SJCRH30 (cell line): ENCODE results near the gene TMEM218. TPM values are rescaled to one million over a fixed set of nuclear protein-coding genes. Genes with fewer than 3 reads are reported as not detected.

Experiments used
- DNase-seq, 2 experiments: peaks; one replicate each; pipeline ENCODE4 v3.0.0-alpha.2; 2015 to 2020
- H3K27ac ChIP-seq: fragments of 250-450 bp; sonication (Bioruptor Pico); 2 replicates; pipeline ENCODE4 v1.5.1; 2020; ENCODE audit warnings: mild to moderate bottlenecking, moderate library complexity
- H3K27me3 ChIP-seq: fragments of 250-450 bp; sonication (Bioruptor Pico); 2 replicates; pipeline ENCODE4 v1.5.1; 2020; ENCODE audit warnings: mild to moderate bottlenecking, moderate library complexity
- H3K36me3 ChIP-seq: fragments of 250-450 bp; sonication (Bioruptor Pico); 2 replicates; pipeline ENCODE4 v1.5.1; 2020; ENCODE audit warnings: mild to moderate bottlenecking, moderate library complexity
- H3K4me1 ChIP-seq: fragments of 250-450 bp; sonication (Bioruptor Pico); 2 replicates; pipeline ENCODE4 v1.5.1; 2020; ENCODE audit warnings: mild to moderate bottlenecking, moderate library complexity
- H3K4me3 ChIP-seq: fragments of 250-450 bp; sonication (Bioruptor Pico); 2 replicates; pipeline ENCODE4 v1.5.1; 2020; ENCODE audit warnings: mild to moderate bottlenecking, moderate library complexity
- H3K9me3 ChIP-seq: fragments of 250-450 bp; sonication (Bioruptor Pico); replicated peaks from 2 replicates; pipeline ENCODE4 v1.5.1; 2020; ENCODE audit warnings: mild to moderate bottlenecking, moderate library complexity
- total RNA-seq: library from RNA; depleted of rRNA; stranded (reverse); fragments of >200 nt; shearing (Covaris generic); gene quantifications from 2 replicates; pipeline ENCODE4 v1.2.3, GENCODE V29; 2014

The TMEM218 gene
- total RNA-seq, 1 experiment from 2014 or later = 22.0 TPM

- DNase-seq = no peak
- Histone ChIP-seq H3K9me3 (no peaks in the 10 kb centered on the region), H3K36me3 (no peaks in the 10 kb centered on the region), H3K27me3 (no peaks in the 10 kb centered on the region), H3K4me3 (no peak overlapping the region), H3K4me1 (peaks cover 24% of the 10 kb centered on the region), H3K27ac (no peak overlapping the region)
Observed at GRCh38 chr11:125141178-125141577, 29.8 kb upstream of the TMEM218 start.

- Histone ChIP-seq H3K27me3 (no peaks in the 10 kb centered on the region), H3K36me3 (no peaks in the 10 kb centered on the region), H3K9me3 (no peaks in the 10 kb centered on the region), H3K27ac (no peak overlapping the region), H3K4me1 (peaks cover 24% of the 10 kb centered on the region), H3K4me3 (no peak overlapping the region)
- peak; percentile 70 to 77 for DNase-seq
Observed at GRCh38 chr11:125140233-125140632, 28.8 kb upstream of the TMEM218 start.

- no peak for DNase-seq
- no peaks in the 10 kb centered on the region for H3K36me3 ChIP-seq
Observed at GRCh38 chr11:125139778-125140177, 28.4 kb upstream of the TMEM218 start.

GRCh38 chr11:125138966-125139365 is 27.5 kb upstream of the TMEM218 start:
- Histone ChIP-seq H3K4me1 (peaks cover 24% of the 10 kb centered on the region), H3K27ac (no peak overlapping the region), H3K9me3 (no peaks in the 10 kb centered on the region), H3K27me3 (no peaks in the 10 kb centered on the region), H3K4me3 (no peak overlapping the region), H3K36me3 (no peaks in the 10 kb centered on the region)
- DNase-seq = no peak

More at GRCh38 chr11:125139778-125140177, 28.4 kb upstream of the TMEM218 start:
- no peaks in the 10 kb centered on the region for H3K9me3 ChIP-seq
- H3K27me3 ChIP-seq = no peaks in the 10 kb centered on the region
- no peak overlapping the region for H3K27ac ChIP-seq
- no peak overlapping the region for H3K4me3 ChIP-seq
- H3K4me1 ChIP-seq = peaks cover 24% of the 10 kb centered on the region

- H3K9me3 ChIP-seq = 0 out of 2 replicates have a peak, but pooled peaks cover 2% of the 10 kb centered on the region
- no peak overlapping the region for H3K27ac ChIP-seq
- no peaks in the 10 kb centered on the region for H3K36me3 ChIP-seq
- no peak overlapping the region for H3K4me3 ChIP-seq
- H3K4me1 ChIP-seq = peaks cover 31% of the 10 kb centered on the region
- H3K27me3 ChIP-seq = no peaks in the 10 kb centered on the region
- DNase-seq = no peak
Observed at GRCh38 chr11:125136001-125136400, 24.6 kb upstream of the TMEM218 start.

- DNase-seq = no peak
Observed at GRCh38 chr11:125132596-125132995, 21.2 kb upstream of the TMEM218 start.

GRCh38 chr11:125132071-125132470 is 20.6 kb upstream of the TMEM218 start:
- Histone ChIP-seq H3K4me1 (peaks cover 29% of the 10 kb centered on the region), H3K4me3 (no peak overlapping the region), H3K27me3 (no peaks in the 10 kb centered on the region), H3K36me3 (no peaks in the 10 kb centered on the region), H3K9me3 (0 out of 2 replicates have a peak, but pooled peaks cover 2% of the 10 kb centered on the region), H3K27ac (peak overlapping the region; percentile 14; the same call in 1 of the 2 replicates)
- no peak for DNase-seq

More at GRCh38 chr11:125132596-125132995, 21.2 kb upstream of the TMEM218 start:
- H3K9me3 ChIP-seq = 0 out of 2 replicates have a peak, but pooled peaks cover 2% of the 10 kb centered on the region
- H3K4me1 ChIP-seq = peaks cover 29% of the 10 kb centered on the region
- no peak overlapping the region for H3K4me3 ChIP-seq
- H3K27me3 ChIP-seq = no peaks in the 10 kb centered on the region
- H3K27ac ChIP-seq = 0 out of 2 replicates have a peak overlapping the region, but pooled peaks have one; percentile 14
- H3K36me3 ChIP-seq = no peaks in the 10 kb centered on the region

- Histone ChIP-seq H3K27ac (peak overlapping the region; percentile 37; the same call in 1 of the 2 replicates), H3K27me3 (no peaks in the 10 kb centered on the region), H3K36me3 (no peaks in the 10 kb centered on the region), H3K9me3 (0 out of 2 replicates have a peak, but pooled peaks cover 2% of the 10 kb centered on the region), H3K4me1 (peaks cover 30% of the 10 kb centered on the region), H3K4me3 (no peak overlapping the region)
- no peak for DNase-seq
Observed at GRCh38 chr11:125129316-125129993, 18.0 kb upstream of the TMEM218 start.

GRCh38 chr11:125128450-125128849 is 17.0 kb upstream of the TMEM218 start:
- DNase-seq = peak in 1 of 2 experiments; percentile 34
- H3K4me1 ChIP-seq = peaks cover 38% of the 10 kb centered on the region
- peak overlapping the region; percentile 37; the same call in 1 of the 2 replicates for H3K27ac ChIP-seq
- H3K4me3 ChIP-seq = no peak overlapping the region
- H3K27me3 ChIP-seq = no peaks in the 10 kb centered on the region
- 0 out of 2 replicates have a peak, but pooled peaks cover 2% of the 10 kb centered on the region for H3K9me3 ChIP-seq
- no peaks in the 10 kb centered on the region for H3K36me3 ChIP-seq

GRCh38 chr11:125124618-125124992 is 13.2 kb upstream of the TMEM218 start:
- Histone ChIP-seq H3K36me3 (no peaks in the 10 kb centered on the region), H3K4me1 (peaks cover 27% of the 10 kb centered on the region), H3K4me3 (peak overlapping the region; percentile 36), H3K9me3 (no peaks in the 10 kb centered on the region), H3K27me3 (no peaks in the 10 kb centered on the region), H3K27ac (peak overlapping the region; percentile 44; the same call in 1 of the 2 replicates)
- DNase-seq = no peak

GRCh38 chr11:125123947-125124617 is 12.7 kb upstream of the TMEM218 start:
- peak; percentile 76 to 88 for DNase-seq
- Histone ChIP-seq H3K36me3 (no peaks in the 10 kb centered on the region), H3K27me3 (no peaks in the 10 kb centered on the region), H3K4me1 (peaks cover 22% of the 10 kb centered on the region), H3K27ac (peak overlapping the region; percentile 44; the same call in 1 of the 2 replicates), H3K9me3 (no peaks in the 10 kb centered on the region), H3K4me3 (peak overlapping the region; percentile 36)

GRCh38 chr11:125123194-125123946 is 11.9 kb upstream of the TMEM218 start:
- Histone ChIP-seq H3K4me3 (peak overlapping the region; percentile 36), H3K36me3 (no peaks in the 10 kb centered on the region), H3K9me3 (no peaks in the 10 kb centered on the region), H3K4me1 (peaks cover 15% of the 10 kb centered on the region), H3K27ac (peak overlapping the region; percentile 44; the same call in 1 of the 2 replicates), H3K27me3 (no peaks in the 10 kb centered on the region)
- no peak for DNase-seq

- DNase-seq = no peak
- Histone ChIP-seq H3K36me3 (no peaks in the 10 kb centered on the region), H3K4me3 (no peak overlapping the region), H3K4me1 (no peaks in the 10 kb centered on the region), H3K27me3 (no peaks in the 10 kb centered on the region), H3K27ac (no peak overlapping the region), H3K9me3 (no peaks in the 10 kb centered on the region)
Observed at GRCh38 chr11:125117429-125117828, 6.0 kb upstream of the TMEM218 start.

- no peak overlapping the region for H3K27ac ChIP-seq
- H3K9me3 ChIP-seq = no peaks in the 10 kb centered on the region
- H3K27me3 ChIP-seq = no peaks in the 10 kb centered on the region
- no peak for DNase-seq
- H3K4me1 ChIP-seq = no peaks in the 10 kb centered on the region
- no peaks in the 10 kb centered on the region for H3K36me3 ChIP-seq
- H3K4me3 ChIP-seq = no peak overlapping the region
Observed at GRCh38 chr11:125114518-125114917, 3.1 kb upstream of the TMEM218 start.
